ENCODE data around the gene CC2D2B.

GRCh38 chr10:95877881-95878280 lies 29.9 kb upstream of the CC2D2B start:
- TF ChIP-seq CTCF (IDR thresholded peaks at IDR 0.05) (no peak), REST (IDR thresholded peaks at IDR 0.05; ENCODE audit: insufficient read depth in 1 of 2, low read depth in 2 of 2, low read length in 1 of 2) (no peak), SIN3A (IDR thresholded peaks at IDR 0.05; ENCODE audit: borderline replicate concordance, insufficient read depth, low read depth, low read length) (no peak)

Measured in Panc1 (cell line).